Skin of body (tissue), 2 donors: Measurements from ENCODE around the gene FOXK1. TPM values are rescaled to one million over a fixed set of nuclear protein-coding genes. Genes with fewer than 3 reads are reported as not detected.
A peak's percentile ranks its signal among the peaks of the same experiment; 100 is the strongest.

Source experiments
- DNase-seq: peaks from one replicate; lab custom pipeline; 2025; lab: John Stamatoyannopoulos, UW
- total RNA-seq: library from RNA; depleted of rRNA; stranded (reverse); fragments of >200 nt; gene quantifications from one replicate; pipeline ENCODE4 v1.2.3, GENCODE V29; 2014

The FOXK1 gene
- total RNA-seq, 1 donor from 2014 or later = 17.2 TPM

- no peak for DNase-seq
Observed at GRCh38 chr7:4722308-4722707, 40.2 kb downstream of the FOXK1 start.

- DNase-seq = peak; percentile 41
Observed at GRCh38 chr7:4722960-4723630, 41.0 kb downstream of the FOXK1 start.

GRCh38 chr7:4724648-4725013 is 42.5 kb downstream of the FOXK1 start:
- no peak for DNase-seq

- DNase-seq = peak; percentile 38
Observed at GRCh38 chr7:4725014-4725849, 43.1 kb downstream of the FOXK1 start.

- DNase-seq = no peak
Observed at GRCh38 chr7:4725850-4726450, 43.9 kb downstream of the FOXK1 start.

GRCh38 chr7:4726566-4726965 is 44.5 kb downstream of the FOXK1 start:
- no peak for DNase-seq

GRCh38 chr7:4727914-4728705 is 46.0 kb downstream of the FOXK1 start:
- DNase-seq = no peak

- no peak for DNase-seq
Observed at GRCh38 chr7:4729266-4729665, 47.2 kb downstream of the FOXK1 start.

- no peak for DNase-seq
Observed at GRCh38 chr7:4730276-4730675, 48.2 kb downstream of the FOXK1 start.

- DNase-seq = no peak
Observed at GRCh38 chr7:4730971-4731370, 48.9 kb downstream of the FOXK1 start.

- no peak for DNase-seq
Observed at GRCh38 chr7:4731803-4732202, 49.7 kb downstream of the FOXK1 start.

- no peak for DNase-seq
Observed at GRCh38 chr7:4733936-4734528, 51.9 kb downstream of the FOXK1 start.

- DNase-seq = no peak
Observed at GRCh38 chr7:4734587-4735345, 52.7 kb downstream of the FOXK1 start.

- DNase-seq = no peak
Observed at GRCh38 chr7:4737300-4737699, 55.2 kb downstream of the FOXK1 start.

- no peak for DNase-seq
Observed at GRCh38 chr7:4738711-4739527, 56.8 kb downstream of the FOXK1 start.

GRCh38 chr7:4739528-4739992 is 57.5 kb downstream of the FOXK1 start:
- DNase-seq = no peak

- DNase-seq = no peak
Observed at GRCh38 chr7:4740796-4741195, 58.7 kb downstream of the FOXK1 start.

- no peak for DNase-seq
Observed at GRCh38 chr7:4742051-4742573, 60.0 kb downstream of the FOXK1 start.

GRCh38 chr7:4742852-4743251 is 60.8 kb downstream of the FOXK1 start:
- DNase-seq = no peak
